ENCODE data around the gene NPTX1. TPM values are rescaled to one million over a fixed set of nuclear protein-coding genes. Genes with fewer than 3 reads are reported as not detected.
"Not testable (repeated sequence)": the region's sequence is repeated elsewhere in the genome, so short reads cannot be mapped to it uniquely, and the experiment has no call there.

The NPTX1 gene
- total and polyA plus RNA-seq, 3 experiments from 2014 or later: 0.93 to 1.2 TPM; not detected in 1

GRCh38 chr17:80507965-80508364, 31.6 kb upstream of the NPTX1 start:
- Mint-ChIP-seq H3K9me3 (no peaks in the 10 kb centered on the region), H3K36me3 (no peaks in the 10 kb centered on the region)

GRCh38 chr17:80507177-80507576, 30.8 kb upstream of the NPTX1 start:
- H3K4me1 Mint-ChIP-seq; H3K36me3 Mint-ChIP-seq; H3K4me1 ChIP-seq (ENCODE audit: insufficient read depth, low read length); H3K27ac Mint-ChIP-seq; H3K36me3 ChIP-seq (ENCODE audit: insufficient read depth, low read length); H3K27ac ChIP-seq (ENCODE audit: low read depth, low read length); POLR2A ChIA-PET; H3K27me3 ChIP-seq (ENCODE audit: insufficient read depth, low read length, poor library complexity, severe bottlenecking); H3K4me3 Mint-ChIP-seq; DNase-seq; H3K9me3 ChIP-seq (ENCODE audit: low read length); H3K4me3 ChIP-seq (ENCODE audit: low read length); H3K9me3 Mint-ChIP-seq: not testable (repeated sequence)
- peaks cover 9 to 10% of the 10 kb centered on the region in 2 donors for H3K27me3 Mint-ChIP-seq
- CTCF ChIA-PET: interaction anchor here (2.0 kb wide), 1 partner anchor 80 kb away, joined by 5 read pairs; no protein-coding TSS in a partner anchor

More at GRCh38 chr17:80507965-80508364, 31.6 kb upstream of the NPTX1 start:
- H3K27me3 ChIP-seq (ENCODE audit: insufficient read depth, low read length, poor library complexity, severe bottlenecking): no peaks in the 10 kb centered on the region
- no peaks in the 10 kb centered on the region for H3K9me3 ChIP-seq (ENCODE audit: low read length)
- no peaks in the 10 kb centered on the region for H3K4me1 ChIP-seq (ENCODE audit: insufficient read depth, low read length)
- CTCF ChIA-PET: interaction anchor here (2.0 kb wide), 1 partner anchor 81 kb away, joined by 5 read pairs; no protein-coding TSS in a partner anchor
- H3K27ac ChIP-seq (ENCODE audit: low read depth, low read length): no peak overlapping the region
- H3K4me1 Mint-ChIP-seq: no peaks in the 10 kb centered on the region
- H3K4me3 Mint-ChIP-seq: no peak overlapping the region
- POLR2A ChIA-PET: no interaction called here
- H3K27me3 Mint-ChIP-seq: peaks cover 7 to 8% of the 10 kb centered on the region in 2 donors
- H3K4me3 ChIP-seq (ENCODE audit: low read length): no peak overlapping the region
- no peak for DNase-seq
- H3K27ac Mint-ChIP-seq: no peak overlapping the region
- H3K36me3 ChIP-seq (ENCODE audit: insufficient read depth, low read length): no peaks in the 10 kb centered on the region

- H3K27me3 Mint-ChIP-seq: peaks cover 12 to 25% of the 10 kb centered on the region in 2 donors
- no peaks in the 10 kb centered on the region for H3K27me3 ChIP-seq (ENCODE audit: insufficient read depth, low read length, poor library complexity, severe bottlenecking)
- H3K4me3 ChIP-seq (ENCODE audit: low read length): no peak overlapping the region
- CTCF ChIA-PET: no interaction called here
- POLR2A ChIA-PET: no interaction called here
- no peaks in the 10 kb centered on the region for H3K4me1 ChIP-seq (ENCODE audit: insufficient read depth, low read length)
- H3K36me3 Mint-ChIP-seq: no peaks in the 10 kb centered on the region
- H3K4me3 Mint-ChIP-seq: no peak overlapping the region
- no peaks in the 10 kb centered on the region for H3K9me3 ChIP-seq (ENCODE audit: low read length)
- no peaks in the 10 kb centered on the region for H3K36me3 ChIP-seq (ENCODE audit: insufficient read depth, low read length)
- no peak overlapping the region for H3K27ac ChIP-seq (ENCODE audit: low read depth, low read length)
- no peak overlapping the region for H3K27ac Mint-ChIP-seq
- no peaks in the 10 kb centered on the region for H3K4me1 Mint-ChIP-seq
- no peaks in the 10 kb centered on the region for H3K9me3 Mint-ChIP-seq
- DNase-seq: no peak
Observed at GRCh38 chr17:80504686-80505413, 28.4 kb upstream of the NPTX1 start.

- H3K4me3 Mint-ChIP-seq: no peak overlapping the region
- no peaks in the 10 kb centered on the region for H3K4me1 Mint-ChIP-seq
- no peak for DNase-seq
- H3K9me3 ChIP-seq (ENCODE audit: low read length): no peaks in the 10 kb centered on the region
- POLR2A ChIA-PET: no interaction called here
- H3K27ac Mint-ChIP-seq: no peak overlapping the region
- CTCF ChIA-PET: no interaction called here
- H3K4me3 ChIP-seq (ENCODE audit: low read length): no peak overlapping the region
- peaks cover 14 to 30% of the 10 kb centered on the region in 2 donors for H3K27me3 Mint-ChIP-seq
- H3K9me3 Mint-ChIP-seq: no peaks in the 10 kb centered on the region
- H3K36me3 ChIP-seq (ENCODE audit: insufficient read depth, low read length): no peaks in the 10 kb centered on the region
- H3K27ac ChIP-seq (ENCODE audit: low read depth, low read length): no peak overlapping the region
- H3K27me3 ChIP-seq (ENCODE audit: insufficient read depth, low read length, poor library complexity, severe bottlenecking): no peaks in the 10 kb centered on the region
- H3K36me3 Mint-ChIP-seq: no peaks in the 10 kb centered on the region
- no peaks in the 10 kb centered on the region for H3K4me1 ChIP-seq (ENCODE audit: insufficient read depth, low read length)
Observed at GRCh38 chr17:80503921-80504320, 27.5 kb upstream of the NPTX1 start.

- no peaks in the 10 kb centered on the region for H3K36me3 ChIP-seq (ENCODE audit: insufficient read depth, low read length)
- H3K4me1 ChIP-seq (ENCODE audit: insufficient read depth, low read length): no peaks in the 10 kb centered on the region
- no peaks in the 10 kb centered on the region for H3K9me3 ChIP-seq (ENCODE audit: low read length)
- no peak overlapping the region for H3K27ac ChIP-seq (ENCODE audit: low read depth, low read length)
- no peaks in the 10 kb centered on the region for H3K36me3 Mint-ChIP-seq
- no peaks in the 10 kb centered on the region for H3K9me3 Mint-ChIP-seq
- no peak overlapping the region for H3K4me3 ChIP-seq (ENCODE audit: low read length)
- ChIA-PET POLR2A (no interaction called here), CTCF (no interaction called here)
- no peaks in the 10 kb centered on the region for H3K27me3 ChIP-seq (ENCODE audit: insufficient read depth, low read length, poor library complexity, severe bottlenecking)
- no peak for DNase-seq
- H3K27me3 Mint-ChIP-seq: peaks cover 14 to 29% of the 10 kb centered on the region in 2 donors
- no peak overlapping the region for H3K27ac Mint-ChIP-seq
- no peak overlapping the region for H3K4me3 Mint-ChIP-seq
- H3K4me1 Mint-ChIP-seq: peaks cover 0 to under 1% (median 0%) of the 10 kb centered on the region in 3 donors
Observed at GRCh38 chr17:80503031-80503430, 26.6 kb upstream of the NPTX1 start.

GRCh38 chr17:80502578-80502877, 26.1 kb upstream of the NPTX1 start:
- Mint-ChIP-seq H3K9me3 (no peaks in the 10 kb centered on the region), H3K4me1 (peaks cover 0 to 6% (median 3%) of the 10 kb centered on the region in 3 donors), H3K4me3 (no peak overlapping the region), H3K27me3 (peaks cover 14 to 34% of the 10 kb centered on the region in 2 donors), H3K36me3 (no peaks in the 10 kb centered on the region), H3K27ac (no peak overlapping the region)
- Histone ChIP-seq H3K9me3 (ENCODE audit: low read length) (no peaks in the 10 kb centered on the region), H3K27me3 (ENCODE audit: insufficient read depth, low read length, poor library complexity, severe bottlenecking) (no peaks in the 10 kb centered on the region), H3K36me3 (ENCODE audit: insufficient read depth, low read length) (no peaks in the 10 kb centered on the region), H3K27ac (ENCODE audit: low read depth, low read length) (no peak overlapping the region), H3K4me1 (ENCODE audit: insufficient read depth, low read length) (no peaks in the 10 kb centered on the region), H3K4me3 (ENCODE audit: low read length) (no peak overlapping the region)
- DNase-seq: no peak
- ChIA-PET CTCF (no interaction called here), POLR2A (no interaction called here)

- ChIA-PET POLR2A (no interaction called here), CTCF (no interaction called here)
- H3K9me3 ChIP-seq (ENCODE audit: low read length): no peaks in the 10 kb centered on the region
- H3K27ac ChIP-seq (ENCODE audit: low read depth, low read length): no peak overlapping the region
- H3K36me3 ChIP-seq (ENCODE audit: insufficient read depth, low read length): no peaks in the 10 kb centered on the region
- H3K4me3 ChIP-seq (ENCODE audit: low read length): no peak overlapping the region
- H3K36me3 Mint-ChIP-seq: no peaks in the 10 kb centered on the region
- DNase-seq: no peak
- peaks cover 4 to 10% (median 7%) of the 10 kb centered on the region in 3 donors for H3K4me1 Mint-ChIP-seq
- H3K4me3 Mint-ChIP-seq: no peak overlapping the region
- no peak overlapping the region for H3K27ac Mint-ChIP-seq
- H3K27me3 ChIP-seq (ENCODE audit: insufficient read depth, low read length, poor library complexity, severe bottlenecking): no peaks in the 10 kb centered on the region
- no peaks in the 10 kb centered on the region for H3K9me3 Mint-ChIP-seq
- H3K4me1 ChIP-seq (ENCODE audit: insufficient read depth, low read length): no peaks in the 10 kb centered on the region
- peaks cover 14 to 37% of the 10 kb centered on the region in 2 donors for H3K27me3 Mint-ChIP-seq
Observed at GRCh38 chr17:80501741-80502577, 25.6 kb upstream of the NPTX1 start.

- Histone ChIP-seq H3K27me3 (ENCODE audit: insufficient read depth, low read length, poor library complexity, severe bottlenecking) (no peaks in the 10 kb centered on the region), H3K27ac (ENCODE audit: low read depth, low read length) (no peak overlapping the region), H3K4me3 (ENCODE audit: low read length) (no peak overlapping the region), H3K36me3 (ENCODE audit: insufficient read depth, low read length) (no peaks in the 10 kb centered on the region), H3K4me1 (ENCODE audit: insufficient read depth, low read length) (no peaks in the 10 kb centered on the region), H3K9me3 (ENCODE audit: low read length) (no peaks in the 10 kb centered on the region)
- no peak for DNase-seq
- Mint-ChIP-seq H3K27ac (no peak overlapping the region), H3K4me3 (no peak overlapping the region), H3K9me3 (no peaks in the 10 kb centered on the region), H3K4me1 (peaks cover 4 to 10% (median 7%) of the 10 kb centered on the region in 3 donors), H3K36me3 (no peaks in the 10 kb centered on the region), H3K27me3 (peaks cover 11 to 49% of the 10 kb centered on the region in 2 donors)
- ChIA-PET CTCF (no interaction called here), POLR2A (no interaction called here)
Observed at GRCh38 chr17:80499961-80500665, 23.7 kb upstream of the NPTX1 start.
